HG03439 (cell line): ENCODE measurements around the gene RGS10.
A peak's percentile ranks its signal among the peaks of the same experiment; 100 is the strongest.

Source experiments
- ATAC-seq: cut with Tn5 transposase; IDR thresholded peaks from one replicate; pipeline ENCODE4 v1.9.1; 2021; ENCODE audit warnings: mild to moderate bottlenecking, moderate library complexity; ENCODE audit not compliant: unreplicated experiment

RGS10 gene

DNA sequence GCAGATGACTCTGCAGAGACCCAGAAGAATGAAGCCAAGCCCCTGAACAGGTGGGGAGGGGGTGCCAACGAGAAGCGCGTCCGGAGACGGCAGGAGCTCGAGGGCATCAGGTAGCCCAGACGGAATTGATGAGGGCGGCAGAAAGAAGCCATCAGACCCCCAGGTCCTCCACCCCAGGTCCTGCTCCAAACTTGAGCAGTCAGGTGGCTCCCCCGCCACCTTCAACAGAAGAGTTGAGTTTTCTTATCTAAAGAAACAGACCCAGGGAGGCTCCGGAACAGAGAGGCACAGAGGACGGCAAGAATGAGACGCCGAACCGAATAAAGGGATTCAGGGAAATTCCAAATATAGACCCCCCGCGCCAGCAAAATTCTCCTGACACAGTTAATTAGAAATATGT, 22.2 kb downstream of the RGS10 start:
- ATAC-seq: no peak

GRCh38 chr10:119518936-119519335, 23.6 kb downstream of the RGS10 start:
- ATAC-seq: no peak

DNA sequence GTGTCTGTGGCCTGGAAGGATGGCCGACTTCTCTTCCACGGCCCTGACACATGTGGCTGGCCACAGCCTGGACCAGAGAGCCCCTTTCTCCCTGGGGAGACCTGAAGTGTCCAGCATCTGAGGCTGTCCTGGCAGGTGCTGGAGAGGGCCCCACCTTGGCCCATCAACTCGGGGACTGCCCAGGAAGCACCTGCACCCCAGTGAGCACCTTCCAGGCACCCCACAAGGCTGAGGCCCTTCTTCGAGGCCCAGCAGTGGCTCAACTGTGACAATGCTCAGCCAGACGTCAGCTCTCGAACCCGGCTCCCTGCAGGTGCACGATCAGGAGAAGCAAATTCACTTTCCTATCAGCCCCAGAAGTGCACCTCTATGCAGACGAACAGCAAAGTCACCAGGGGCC, 24.3 kb downstream of the RGS10 start:
- ATAC-seq: peak; percentile 42

- peak; percentile 76 for ATAC-seq
Measured at GRCh38 chr10:119517235-119518141, 25.0 kb downstream of the RGS10 start.

- peak; percentile 46 for ATAC-seq
Measured at GRCh38 chr10:119516381-119517234, 25.9 kb downstream of the RGS10 start.

GRCh38 chr10:119515511-119516045, 26.9 kb downstream of the RGS10 start:
- no peak for ATAC-seq

GRCh38 chr10:119514819-119515218, 27.7 kb downstream of the RGS10 start:
- ATAC-seq: no peak

GRCh38 chr10:119511828-119512515, 30.5 kb downstream of the RGS10 start:
- ATAC-seq: no peak

DNA sequence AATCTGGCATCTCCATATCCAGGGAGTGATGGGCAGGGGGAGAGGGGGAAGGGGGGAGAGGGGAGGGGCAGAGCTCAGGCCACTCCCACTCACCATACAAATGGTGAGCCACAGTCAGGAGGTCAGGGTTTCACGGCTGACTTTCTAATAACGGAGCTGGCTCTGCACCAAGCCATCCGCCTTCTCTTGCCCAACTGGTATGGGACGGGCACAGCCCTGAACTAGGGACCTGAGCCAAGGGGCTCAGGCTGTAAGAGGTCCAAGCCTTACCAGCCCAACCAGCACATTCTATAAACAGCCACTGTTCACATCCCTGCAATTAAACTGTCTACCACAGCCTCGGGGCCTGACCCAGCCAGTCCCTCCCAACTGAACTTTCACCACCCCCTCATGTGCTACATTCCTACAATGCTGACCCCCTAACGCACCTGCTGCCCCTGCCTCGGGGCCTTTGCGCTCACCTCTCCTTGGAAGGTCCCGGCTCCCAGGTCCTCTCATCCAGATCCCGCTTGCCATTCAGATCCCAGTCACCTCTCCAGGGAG, 32.5 kb downstream of the RGS10 start:
- no peak for ATAC-seq

DNA sequence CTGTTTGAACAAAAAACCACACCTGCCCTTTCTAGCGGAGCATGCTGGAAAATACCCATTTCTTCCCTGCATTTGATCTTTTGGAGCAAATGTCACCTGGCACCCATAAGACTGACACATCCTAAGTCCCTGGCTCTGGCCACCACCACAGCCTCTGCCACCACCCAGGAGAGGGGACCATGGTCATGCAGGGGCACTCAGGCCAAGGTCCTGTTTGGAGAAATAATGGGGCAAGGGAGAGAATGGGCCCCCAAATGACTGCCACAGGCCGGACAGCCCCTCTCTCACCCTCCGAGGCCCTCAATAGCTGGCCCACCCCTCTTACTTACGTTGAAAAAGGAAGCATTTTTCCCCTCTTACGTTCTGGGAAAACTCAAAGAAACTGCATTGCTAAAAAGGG, 35.4 kb downstream of the RGS10 start:
- no peak for ATAC-seq

DNA sequence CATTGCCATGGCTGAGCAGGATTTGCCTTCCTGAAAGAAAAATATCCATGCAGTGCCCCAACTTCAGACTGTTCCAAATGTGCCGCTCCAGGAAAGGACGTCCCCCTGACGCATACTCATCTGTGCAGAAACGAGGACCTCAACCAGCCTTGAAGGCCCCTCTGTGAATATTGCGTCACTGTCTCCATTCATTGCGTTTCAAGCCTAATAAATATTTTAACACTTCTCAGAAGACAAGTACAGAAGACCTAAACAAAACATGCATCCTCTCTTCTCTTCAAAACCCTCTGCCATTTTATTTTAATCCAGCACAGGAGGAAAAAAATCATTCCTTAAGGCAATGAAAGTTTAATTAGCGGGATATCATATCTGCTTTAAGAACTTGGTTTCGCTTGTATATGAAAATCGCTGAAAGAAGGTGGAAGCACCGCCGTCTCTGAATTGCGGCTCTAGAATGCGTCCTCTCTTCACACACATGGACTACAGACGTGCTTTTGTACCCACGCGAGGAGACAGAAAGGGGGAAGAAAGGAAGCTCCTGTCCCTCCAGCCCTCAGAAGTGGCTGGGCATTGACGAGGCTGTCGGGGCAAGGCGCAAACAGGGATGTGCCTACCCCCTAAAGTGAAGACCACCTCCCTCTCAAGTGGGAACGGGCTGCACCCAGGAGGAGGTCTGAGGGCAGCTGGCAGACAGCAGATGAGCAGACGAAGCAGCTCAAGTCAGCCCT, 36.8 kb downstream of the RGS10 start:
- no peak for ATAC-seq

DNA sequence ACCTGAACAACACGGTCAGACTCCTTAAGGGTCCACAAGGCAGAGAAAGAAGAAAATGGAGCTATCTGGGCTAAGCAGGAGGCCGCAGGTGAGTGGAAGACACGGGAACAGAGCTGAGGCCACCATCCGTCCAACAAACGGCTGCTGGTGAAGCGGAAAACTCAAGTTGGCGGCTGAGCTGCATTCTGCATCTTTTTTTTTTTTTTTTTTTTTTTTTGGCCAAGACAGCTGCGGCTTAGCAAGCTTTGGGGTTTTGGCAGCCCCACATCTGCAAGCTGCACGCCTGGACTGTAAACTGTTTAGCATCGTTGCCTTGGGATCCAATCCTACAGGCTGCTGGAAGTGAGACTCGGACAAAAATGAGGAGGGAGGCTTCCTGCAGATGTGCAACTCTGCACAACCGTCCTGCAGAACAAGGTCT, 37.4 kb downstream of the RGS10 start:
- ATAC-seq: no peak

GRCh38 chr10:119504651-119505050, 37.9 kb downstream of the RGS10 start:
- ATAC-seq: no peak

GRCh38 chr10:119503821-119504220, 38.7 kb downstream of the RGS10 start:
- no peak for ATAC-seq

- no peak for ATAC-seq
Measured at GRCh38 chr10:119502618-119503155, 39.8 kb downstream of the RGS10 start.

DNA sequence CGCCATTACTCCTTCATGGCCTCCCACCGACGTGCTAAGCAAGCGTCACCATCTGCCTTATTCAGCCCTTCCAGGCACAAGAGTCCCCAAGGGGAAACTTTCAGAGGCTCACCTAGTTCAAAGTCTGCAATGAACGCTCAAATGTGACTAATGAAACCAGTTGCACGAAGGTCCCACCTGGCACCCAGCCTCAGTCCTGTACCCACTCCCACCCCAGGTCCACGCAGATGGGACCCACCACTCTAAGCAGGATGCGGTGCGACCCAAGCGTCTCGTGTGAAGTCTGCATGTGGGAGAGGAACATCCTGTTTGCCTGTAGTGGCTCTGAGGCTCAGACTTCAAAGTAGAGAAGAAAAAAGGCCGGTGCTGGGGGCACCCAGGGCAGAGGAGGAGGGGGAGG, 40.3 kb downstream of the RGS10 start:
- no peak for ATAC-seq

DNA sequence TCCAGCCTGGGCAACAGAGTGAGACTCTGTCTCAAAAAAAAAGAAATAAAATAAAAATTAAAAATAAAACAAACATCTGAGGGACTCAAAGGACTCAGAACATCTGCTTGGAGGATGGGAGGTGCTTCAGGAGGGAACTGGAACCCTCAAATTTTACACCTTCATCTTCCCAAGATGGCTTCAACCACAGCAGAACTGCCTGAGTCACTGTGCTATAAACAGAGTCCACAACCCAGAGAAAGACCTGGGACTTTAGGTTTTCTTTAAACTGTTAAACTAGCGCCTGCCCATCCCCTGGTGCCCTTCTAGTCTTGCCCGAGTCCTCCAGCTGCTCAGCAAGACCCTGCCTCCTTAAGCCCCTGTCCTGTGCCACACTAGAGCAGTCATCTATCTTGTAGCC, 40.8 kb downstream of the RGS10 start:
- ATAC-seq: no peak

DNA sequence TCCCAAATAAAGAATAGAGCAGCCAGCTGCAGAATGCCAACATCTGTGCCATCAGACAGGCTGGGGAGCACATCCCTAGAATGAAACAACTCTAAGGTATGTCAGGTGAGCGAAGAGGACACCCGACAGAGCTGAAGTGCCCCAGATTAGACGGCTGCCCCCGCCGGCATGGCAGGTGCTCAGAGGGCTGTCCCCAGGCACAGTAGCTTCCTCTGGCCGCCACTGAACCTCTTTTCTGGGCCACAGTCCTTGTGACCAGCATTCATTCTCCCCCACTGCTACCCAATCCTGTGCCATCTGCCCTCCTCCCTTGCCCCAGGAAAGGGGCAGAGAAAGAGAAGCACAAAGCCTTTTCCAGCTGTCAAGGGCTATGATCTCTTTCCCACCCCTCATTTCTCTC, 41.7 kb downstream of the RGS10 start:
- ATAC-seq: no peak

DNA sequence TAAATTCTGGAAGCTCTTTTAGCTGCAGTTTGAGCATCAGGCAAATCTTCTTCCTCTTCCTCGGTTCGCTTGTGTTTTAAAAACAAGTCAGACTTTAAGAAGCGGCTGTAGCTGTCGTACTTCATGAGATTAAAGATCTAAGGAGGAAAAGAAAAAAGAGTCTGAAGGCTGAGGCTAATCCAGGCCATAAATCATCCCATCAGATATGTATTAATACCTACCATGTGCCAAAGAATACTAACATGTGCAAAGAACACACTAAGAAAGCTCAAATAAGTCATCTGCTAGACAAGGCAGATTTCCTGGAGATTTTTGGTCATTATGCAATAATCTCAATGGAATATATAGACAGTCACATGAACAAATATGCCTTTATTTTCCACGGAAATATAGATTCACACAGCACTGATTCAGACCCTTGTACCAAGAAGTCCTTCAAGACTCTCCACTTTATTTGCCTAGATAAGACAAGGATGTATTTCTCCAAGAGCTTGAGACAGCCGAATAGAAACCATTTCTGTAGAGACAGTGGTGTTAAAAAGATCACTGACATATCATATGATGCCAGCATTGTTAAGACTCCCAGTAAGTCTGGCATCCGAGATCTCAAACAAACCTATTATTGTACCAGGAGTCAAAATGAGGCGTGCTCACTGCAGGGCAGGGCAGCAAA, 42.3 kb downstream of the RGS10 start:
- ATAC-seq: no peak
